Measurements from ENCODE around the gene E2F2. TPM values are rescaled to one million over a fixed set of nuclear protein-coding genes. Genes with fewer than 3 reads are reported as not detected.

The E2F2 gene
- total and polyA plus RNA-seq, 2 of the 13 experiments (the other 11 are each of a cell fraction or from before 2014, with no cell fraction given), result 0.65 to 6.6 TPM

DNA sequence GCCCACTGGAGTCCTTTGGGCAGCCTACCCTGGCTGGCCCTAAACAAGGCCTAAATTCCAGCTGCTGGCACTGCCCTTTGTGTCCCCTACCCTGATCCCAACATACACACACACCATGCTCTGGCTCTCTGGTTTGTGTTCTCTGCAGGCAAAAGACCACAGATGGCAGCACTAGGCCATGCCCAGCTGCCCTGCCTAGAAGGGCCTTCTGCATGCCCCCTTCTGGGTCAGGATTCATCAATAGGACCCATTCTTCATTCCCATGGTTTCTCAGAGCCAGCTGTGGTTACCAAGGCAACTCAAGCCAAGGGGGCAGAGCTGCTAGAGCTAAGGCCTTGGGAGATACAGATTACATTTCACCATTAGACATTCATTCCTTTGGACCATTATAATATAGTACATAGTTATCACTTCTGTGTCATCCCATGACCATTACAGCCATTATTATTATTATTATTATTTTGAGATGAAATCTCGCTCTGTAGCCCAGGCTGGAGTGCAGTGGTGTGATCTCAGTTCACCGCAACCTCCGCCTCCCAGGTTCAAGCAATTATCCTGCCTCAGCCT is 64.5 kb downstream of the E2F2 start:
- Histone ChIP-seq H3K4me1 (ENCODE audit: insufficient read depth, low read length) (peaks cover 37% of the 10 kb centered on the region), H3K9ac (ENCODE audit: insufficient read depth, low read depth, low read length) (no peak overlapping the region), H3K27ac (ENCODE audit: extremely low read length, insufficient read depth, low read length) (no peak overlapping the region), H3K79me2 (ENCODE audit: insufficient read depth, low read length) (peaks cover 38% of the 10 kb centered on the region), H3K27me3 (ENCODE audit: control insufficient read depth in 1 of 2, insufficient read depth in 2 of 2, low read length in 2 of 2) (no peaks in the 10 kb centered on the region), H3K4me2 (ENCODE audit: low read depth, low read length) (no peak overlapping the region), H3K36me3 (replicated peaks in 1 of 2; ENCODE audit: control insufficient read depth in 1 of 2, insufficient read depth in 2 of 2, low read length in 2 of 2) (no peaks in the 10 kb centered on the region; a peak in 1 of 5 replicates), H4K20me1 (ENCODE audit: insufficient read depth, low read length) (no peaks in the 10 kb centered on the region), H3K9me3 (ENCODE audit: low read length) (no peaks in the 10 kb centered on the region), H3K4me3 (replicated peaks in 1 of 3; ENCODE audit: insufficient read depth in 1 of 3, low read depth in 2 of 3, low read length in 3 of 3) (no peak overlapping the region), H2AFZ (ENCODE audit: low read length) (no peak overlapping the region)
- in situ Hi-C loops (cut with HindIII; ENCODE audit: extremely low pct_ligation_motif_present, low pct_unique_long_range_greater_than_20kb), result no loop called here
- CTCF ChIA-PET (ENCODE audit: low intra/inter-chr PET ratio, low total read pairs), result no interaction called here
- POLR2A ChIA-PET, result no interaction called here
- no peak for TF ChIP-seq ZNF850 (CRISPR knock-in tag; conservative IDR thresholded peaks at IDR 0.05)
- no peak for TF ChIP-seq ZSCAN25 (CRISPR knock-in tag; IDR thresholded peaks at IDR 0.05)
- no peak for TF ChIP-seq NFRKB (IDR thresholded peaks at IDR 0.05)
- TF ChIP-seq, protein P1, sequence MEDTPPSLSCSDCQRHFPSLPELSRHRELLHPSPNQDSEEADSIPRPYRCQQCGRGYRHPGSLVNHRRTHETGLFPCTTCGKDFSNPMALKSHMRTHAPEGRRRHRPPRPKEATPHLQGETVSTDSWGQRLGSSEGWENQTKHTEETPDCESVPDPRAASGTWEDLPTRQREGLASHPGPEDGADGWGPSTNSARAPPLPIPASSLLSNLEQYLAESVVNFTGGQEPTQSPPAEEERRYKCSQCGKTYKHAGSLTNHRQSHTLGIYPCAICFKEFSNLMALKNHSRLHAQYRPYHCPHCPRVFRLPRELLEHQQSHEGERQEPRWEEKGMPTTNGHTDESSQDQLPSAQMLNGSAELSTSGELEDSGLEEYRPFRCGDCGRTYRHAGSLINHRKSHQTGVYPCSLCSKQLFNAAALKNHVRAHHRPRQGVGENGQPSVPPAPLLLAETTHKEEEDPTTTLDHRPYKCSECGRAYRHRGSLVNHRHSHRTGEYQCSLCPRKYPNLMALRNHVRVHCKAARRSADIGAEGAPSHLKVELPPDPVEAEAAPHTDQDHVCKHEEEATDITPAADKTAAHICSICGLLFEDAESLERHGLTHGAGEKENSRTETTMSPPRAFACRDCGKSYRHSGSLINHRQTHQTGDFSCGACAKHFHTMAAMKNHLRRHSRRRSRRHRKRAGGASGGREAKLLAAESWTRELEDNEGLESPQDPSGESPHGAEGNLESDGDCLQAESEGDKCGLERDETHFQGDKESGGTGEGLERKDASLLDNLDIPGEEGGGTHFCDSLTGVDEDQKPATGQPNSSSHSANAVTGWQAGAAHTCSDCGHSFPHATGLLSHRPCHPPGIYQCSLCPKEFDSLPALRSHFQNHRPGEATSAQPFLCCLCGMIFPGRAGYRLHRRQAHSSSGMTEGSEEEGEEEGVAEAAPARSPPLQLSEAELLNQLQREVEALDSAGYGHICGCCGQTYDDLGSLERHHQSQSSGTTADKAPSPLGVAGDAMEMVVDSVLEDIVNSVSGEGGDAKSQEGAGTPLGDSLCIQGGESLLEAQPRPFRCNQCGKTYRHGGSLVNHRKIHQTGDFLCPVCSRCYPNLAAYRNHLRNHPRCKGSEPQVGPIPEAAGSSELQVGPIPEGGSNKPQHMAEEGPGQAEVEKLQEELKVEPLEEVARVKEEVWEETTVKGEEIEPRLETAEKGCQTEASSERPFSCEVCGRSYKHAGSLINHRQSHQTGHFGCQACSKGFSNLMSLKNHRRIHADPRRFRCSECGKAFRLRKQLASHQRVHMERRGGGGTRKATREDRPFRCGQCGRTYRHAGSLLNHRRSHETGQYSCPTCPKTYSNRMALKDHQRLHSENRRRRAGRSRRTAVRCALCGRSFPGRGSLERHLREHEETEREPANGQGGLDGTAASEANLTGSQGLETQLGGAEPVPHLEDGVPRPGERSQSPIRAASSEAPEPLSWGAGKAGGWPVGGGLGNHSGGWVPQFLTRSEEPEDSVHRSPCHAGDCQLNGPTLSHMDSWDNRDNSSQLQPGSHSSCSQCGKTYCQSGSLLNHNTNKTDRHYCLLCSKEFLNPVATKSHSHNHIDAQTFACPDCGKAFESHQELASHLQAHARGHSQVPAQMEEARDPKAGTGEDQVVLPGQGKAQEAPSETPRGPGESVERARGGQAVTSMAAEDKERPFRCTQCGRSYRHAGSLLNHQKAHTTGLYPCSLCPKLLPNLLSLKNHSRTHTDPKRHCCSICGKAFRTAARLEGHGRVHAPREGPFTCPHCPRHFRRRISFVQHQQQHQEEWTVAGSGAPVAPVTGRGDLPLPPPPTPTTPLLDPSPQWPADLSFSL (CRISPR knock-in tag; IDR thresholded peaks at IDR 0.05), result no peak
- TF ChIP-seq, protein P2, sequence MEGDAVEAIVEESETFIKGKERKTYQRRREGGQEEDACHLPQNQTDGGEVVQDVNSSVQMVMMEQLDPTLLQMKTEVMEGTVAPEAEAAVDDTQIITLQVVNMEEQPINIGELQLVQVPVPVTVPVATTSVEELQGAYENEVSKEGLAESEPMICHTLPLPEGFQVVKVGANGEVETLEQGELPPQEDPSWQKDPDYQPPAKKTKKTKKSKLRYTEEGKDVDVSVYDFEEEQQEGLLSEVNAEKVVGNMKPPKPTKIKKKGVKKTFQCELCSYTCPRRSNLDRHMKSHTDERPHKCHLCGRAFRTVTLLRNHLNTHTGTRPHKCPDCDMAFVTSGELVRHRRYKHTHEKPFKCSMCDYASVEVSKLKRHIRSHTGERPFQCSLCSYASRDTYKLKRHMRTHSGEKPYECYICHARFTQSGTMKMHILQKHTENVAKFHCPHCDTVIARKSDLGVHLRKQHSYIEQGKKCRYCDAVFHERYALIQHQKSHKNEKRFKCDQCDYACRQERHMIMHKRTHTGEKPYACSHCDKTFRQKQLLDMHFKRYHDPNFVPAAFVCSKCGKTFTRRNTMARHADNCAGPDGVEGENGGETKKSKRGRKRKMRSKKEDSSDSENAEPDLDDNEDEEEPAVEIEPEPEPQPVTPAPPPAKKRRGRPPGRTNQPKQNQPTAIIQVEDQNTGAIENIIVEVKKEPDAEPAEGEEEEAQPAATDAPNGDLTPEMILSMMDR (CRISPR knock-in tag; IDR thresholded peaks at IDR 0.05), result 0 out of 2 replicates have a peak, but pooled peaks have one; percentile 11
- TF ChIP-seq ZNF3 (CRISPR knock-in tag; IDR thresholded peaks at IDR 0.05), result no peak
- no peak for TF ChIP-seq HHEX (CRISPR knock-in tag; IDR thresholded peaks at IDR 0.05)
- TF ChIP-seq SIN3B (IDR thresholded peaks at IDR 0.05; ENCODE audit: low read length), result no peak
- no peak for TF ChIP-seq FOXO1 (CRISPR knock-in tag; IDR thresholded peaks at IDR 0.05)
- TF ChIP-seq RBM22 (optimal IDR thresholded peaks at IDR 0.05; ENCODE audit: low read length), result no peak
- TF ChIP-seq ZKSCAN8 (CRISPR knock-in tag; IDR thresholded peaks at IDR 0.05; ENCODE audit: borderline replicate concordance), result no peak
- 0 out of 2 replicates have a peak, but pooled peaks have one; percentile 20 for TF ChIP-seq HNRNPL (IDR thresholded peaks at IDR 0.05; ENCODE audit: low read depth, low read length)
- no peak for FAIRE-seq
- no peak for DNase-seq (ENCODE audit: low spot score)
- no TSS peak for BruUV-seq (replicated peaks)
- no peak; the same call in 2 of the 3 replicates for ATAC-seq
- 100% methylated on average over 3 of the region's 3 CpGs for WGBS (ENCODE audit: low lambda C conversion rate)
- intact Hi-C loops (cut with micrococcal nuclease; ENCODE audit: unreplicated experiment), result no loop called here

All from HepG2 (cell line).